AG09309 (cell line): Measurements from ENCODE around the gene INCA1.

ENCODE experiments used
- DNase-seq: peaks from one replicate; pipeline ENCODE4 v3.0.0-alpha.2; 2010; ENCODE audit warnings: low read depth
- H3K4me3 ChIP-seq: 2 replicates; pipeline ENCODE4 v1.5.1; 2011; ENCODE audit warnings: mild to moderate bottlenecking, low read depth, low read length, moderate library complexity; ENCODE audit not compliant: control insufficient read depth
- TF ChIP-seq, protein P1 (sequence below): IDR thresholded peaks from 2 replicates; pipeline ENCODE4 v1.5.1; 2011; ENCODE audit warnings: mild to moderate bottlenecking, low read depth, low read length, inconsistent platforms; ENCODE audit not compliant: insufficient read depth, control insufficient read depth; ENCODE audit errors: missing control alignments

The INCA1 gene

DNA sequence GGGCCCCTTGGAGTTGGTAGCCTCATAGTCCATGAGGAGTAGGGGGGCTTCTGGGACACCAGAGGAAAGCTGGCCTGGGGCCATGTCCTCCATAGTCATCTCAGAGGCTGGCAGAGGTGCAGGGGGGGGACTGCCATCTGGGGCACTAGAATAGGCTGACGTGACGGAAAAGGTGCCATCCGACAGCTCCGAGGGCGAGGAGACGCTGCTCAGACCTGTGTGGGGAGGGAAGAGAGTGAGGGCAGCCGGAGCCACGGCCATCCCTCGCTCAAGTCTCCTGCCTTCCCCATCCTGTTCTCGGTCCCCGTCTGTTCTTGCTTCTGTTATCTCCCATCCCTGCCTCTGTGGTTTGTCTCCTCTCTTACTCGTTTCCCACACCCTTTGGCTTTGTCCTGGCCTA lies 25.0 kb downstream of the INCA1 start:
- no peak for DNase-seq
- TF ChIP-seq, protein P1, sequence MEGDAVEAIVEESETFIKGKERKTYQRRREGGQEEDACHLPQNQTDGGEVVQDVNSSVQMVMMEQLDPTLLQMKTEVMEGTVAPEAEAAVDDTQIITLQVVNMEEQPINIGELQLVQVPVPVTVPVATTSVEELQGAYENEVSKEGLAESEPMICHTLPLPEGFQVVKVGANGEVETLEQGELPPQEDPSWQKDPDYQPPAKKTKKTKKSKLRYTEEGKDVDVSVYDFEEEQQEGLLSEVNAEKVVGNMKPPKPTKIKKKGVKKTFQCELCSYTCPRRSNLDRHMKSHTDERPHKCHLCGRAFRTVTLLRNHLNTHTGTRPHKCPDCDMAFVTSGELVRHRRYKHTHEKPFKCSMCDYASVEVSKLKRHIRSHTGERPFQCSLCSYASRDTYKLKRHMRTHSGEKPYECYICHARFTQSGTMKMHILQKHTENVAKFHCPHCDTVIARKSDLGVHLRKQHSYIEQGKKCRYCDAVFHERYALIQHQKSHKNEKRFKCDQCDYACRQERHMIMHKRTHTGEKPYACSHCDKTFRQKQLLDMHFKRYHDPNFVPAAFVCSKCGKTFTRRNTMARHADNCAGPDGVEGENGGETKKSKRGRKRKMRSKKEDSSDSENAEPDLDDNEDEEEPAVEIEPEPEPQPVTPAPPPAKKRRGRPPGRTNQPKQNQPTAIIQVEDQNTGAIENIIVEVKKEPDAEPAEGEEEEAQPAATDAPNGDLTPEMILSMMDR: no peak
- no peak overlapping the region for H3K4me3 ChIP-seq

DNA sequence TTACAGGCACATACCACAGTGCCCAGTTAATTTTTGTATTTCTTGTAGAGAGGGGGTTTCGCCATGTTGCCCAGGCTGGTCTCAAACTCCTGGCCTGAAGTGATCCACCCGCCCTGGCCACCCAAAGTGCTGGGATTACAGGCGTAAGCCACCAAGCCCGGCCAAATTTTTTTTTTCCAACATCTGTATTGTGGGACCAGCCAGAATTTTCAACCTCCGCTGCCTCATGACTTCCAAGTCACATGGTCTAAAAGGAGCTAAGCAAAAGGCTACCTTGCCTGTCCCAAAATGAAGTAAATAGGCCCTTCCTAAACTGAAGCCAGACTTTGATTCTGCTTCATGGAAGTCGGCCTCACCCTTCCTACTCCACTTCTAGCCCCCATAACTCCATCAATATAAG lies 25.5 kb downstream of the INCA1 start:
- DNase-seq: no peak
- TF ChIP-seq, protein P1: no peak
- no peak overlapping the region for H3K4me3 ChIP-seq

DNA sequence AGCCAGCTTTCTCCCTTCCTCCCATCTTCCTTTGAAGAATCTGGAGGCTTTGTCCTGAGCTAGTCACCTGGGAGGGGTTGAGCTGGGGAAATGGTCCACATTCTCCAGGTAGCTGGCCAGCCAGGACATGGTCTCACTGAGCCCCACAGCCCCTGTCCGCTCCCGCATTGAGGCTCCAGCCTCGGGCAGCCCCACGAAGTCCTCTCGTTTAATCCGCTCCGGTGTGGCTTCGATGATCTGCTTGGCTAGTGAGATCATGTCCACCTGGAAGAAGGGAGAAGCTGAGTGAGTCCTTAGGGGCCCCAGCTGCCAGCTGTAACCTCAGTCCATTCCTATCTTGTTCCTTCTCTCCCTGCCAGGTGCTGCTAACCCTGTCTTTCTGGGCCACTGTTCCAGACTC lies 27.0 kb downstream of the INCA1 start:
- TF ChIP-seq, protein P1: no peak
- H3K4me3 ChIP-seq: no peak overlapping the region
- no peak for DNase-seq

DNA sequence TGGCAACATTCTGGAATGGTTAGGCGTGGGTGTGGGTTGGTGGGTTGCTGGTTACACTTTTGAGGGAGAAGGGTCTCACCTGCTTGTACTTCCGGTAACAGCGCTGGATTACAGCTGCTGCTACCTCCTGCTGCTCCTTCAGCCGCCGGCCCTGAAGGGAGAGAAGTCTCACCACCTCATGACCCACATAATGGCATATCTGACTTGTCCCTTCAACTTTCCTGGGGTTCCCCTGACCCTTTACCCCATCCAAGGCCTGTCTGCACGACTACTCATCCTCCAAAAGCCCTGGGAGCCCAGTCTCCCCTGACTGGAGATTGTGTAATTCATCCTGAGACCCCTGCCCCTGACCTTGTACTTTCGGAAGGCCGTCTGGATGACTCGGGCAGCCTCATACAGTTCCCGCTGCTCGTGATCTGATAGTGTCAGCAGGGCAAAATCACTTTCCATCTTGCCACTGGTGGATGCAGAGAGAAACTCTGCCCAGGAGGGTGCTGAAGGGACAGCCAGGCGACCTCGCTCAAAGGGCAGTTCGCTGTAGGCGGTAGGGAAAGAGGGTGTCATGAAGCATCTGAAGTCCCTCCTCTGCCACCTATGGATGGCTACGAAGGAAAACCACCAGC lies 27.7 kb downstream of the INCA1 start:
- no peak for DNase-seq
- H3K4me3 ChIP-seq: peak overlapping the region; percentile 87
- TF ChIP-seq, protein P1: no peak

DNA sequence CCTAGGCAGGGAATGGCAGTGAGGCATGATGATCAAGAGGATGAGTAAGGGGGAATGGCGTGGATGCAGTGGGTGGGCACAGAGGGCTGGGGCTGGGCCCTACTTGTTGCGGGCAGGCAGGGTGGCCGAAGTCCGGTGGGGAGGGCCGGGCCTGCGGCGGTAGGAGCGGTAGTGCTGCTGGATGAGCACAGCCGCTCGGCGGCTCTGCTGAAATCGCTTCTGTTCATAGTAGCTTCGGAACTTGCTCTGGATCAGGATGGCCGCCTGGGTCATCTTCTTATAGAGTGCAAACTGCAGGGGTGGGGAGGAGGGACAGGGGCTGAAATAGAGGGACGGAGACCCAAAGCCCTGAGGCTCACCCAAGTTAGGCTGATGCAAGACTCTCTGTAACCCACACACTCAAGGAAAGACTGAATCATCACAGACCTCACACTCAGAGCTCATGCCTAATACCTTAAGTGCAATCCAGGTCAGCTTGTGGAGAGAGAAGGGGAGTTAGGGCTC lies 28.2 kb downstream of the INCA1 start:
- peak; percentile 93 for DNase-seq
- H3K4me3 ChIP-seq: peak overlapping the region; percentile 87
- TF ChIP-seq, protein P1: no peak

GRCh38 chr17:4968486-4969046 lies 28.8 kb downstream of the INCA1 start:
- TF ChIP-seq, protein P1: peak; percentile 1
- peak overlapping the region; percentile 87 for H3K4me3 ChIP-seq
- no peak for DNase-seq
